CD4-positive, alpha-beta memory T cell (primary cell): ENCODE measurements around the gene ANKRD11. TPM values are rescaled to one million over a fixed set of nuclear protein-coding genes. Genes with fewer than 3 reads are reported as not detected.

ENCODE experiments used
- CTCF ChIA-PET: fragments of 350-600 bp; sonication (Branson Sonifier 250); formaldehyde crosslinking; loops from one replicate; lab custom pipeline; 2021; ENCODE audit warnings: inconsistent platforms; ENCODE audit not compliant: partially characterized antibody; lab: Charles Lee
- POLR2A ChIA-PET: fragments of 350-600 bp; sonication (Branson Sonifier 250); formaldehyde crosslinking; loops from one replicate; lab custom pipeline; 2021; ENCODE audit not compliant: partially characterized antibody; lab: Charles Lee
- DNase-seq, 5 donors: peaks; one replicate each; pipeline versions ENCODE4 v3.0.0 to v3.0.0-alpha.2; 2020 to 2022; ENCODE audit warnings: mixed read lengths in 1 of 5
- H3K27ac ChIP-seq: one replicate; pipeline ENCODE4 v1.7.0; 2013; ENCODE audit warnings: low read depth, low read length
- H3K27me3 ChIP-seq: 2 replicates; pipeline ENCODE4 v1.7.0; 2013; ENCODE audit warnings: mild to moderate bottlenecking, low read length, moderate library complexity; ENCODE audit not compliant: insufficient read depth
- H3K36me3 ChIP-seq: 2 replicates; pipeline ENCODE4 v1.7.0; 2013; ENCODE audit warnings: mild to moderate bottlenecking, low read length, moderate library complexity; ENCODE audit not compliant: insufficient read depth
- H3K4me1 ChIP-seq: 2 replicates; pipeline ENCODE4 v1.7.0; 2013; ENCODE audit warnings: mild to moderate bottlenecking, low read length, moderate library complexity; ENCODE audit not compliant: insufficient read depth
- H3K4me3 ChIP-seq, 2 donors: one replicate each; pipeline ENCODE4 v1.7.0; 2013; ENCODE audit warnings: low read length in 2 of 2, mild to moderate bottlenecking in 1 of 2
- H3K9me3 ChIP-seq, 2 donors: one replicate each; pipeline ENCODE4 v1.7.0; 2013; ENCODE audit warnings: low read length in 2 of 2, control low read depth in 1 of 2; ENCODE audit not compliant: control insufficient read depth in 1 of 2
- H3K27ac Mint-ChIP-seq, 7 donors: one replicate each; pipeline ENCODE4 v1.8.0; 2020 to 2021; ENCODE audit warnings: mixed read lengths in 7 of 7, mild to moderate bottlenecking in 6 of 7, inconsistent platforms in 3 of 7, moderate library complexity in 3 of 7
- H3K27me3 Mint-ChIP-seq, 2 donors: one replicate each; pipeline ENCODE4 v1.8.0; 2020 to 2021; ENCODE audit warnings: mixed read lengths in 2 of 2
- H3K36me3 Mint-ChIP-seq, 2 donors: one replicate each; pipeline ENCODE4 v1.8.0; 2020 to 2021; ENCODE audit warnings: mixed read lengths in 2 of 2, inconsistent platforms in 1 of 2, mild to moderate bottlenecking in 1 of 2
- H3K4me1 Mint-ChIP-seq, 4 donors: one replicate each; pipeline ENCODE4 v1.8.0; 2020 to 2021; ENCODE audit warnings: mixed read lengths in 4 of 4, mild to moderate bottlenecking in 1 of 4
- H3K4me3 Mint-ChIP-seq, 8 donors: one replicate each; pipeline ENCODE4 v1.8.0; 2020 to 2021; ENCODE audit warnings: mixed read lengths in 8 of 8, mild to moderate bottlenecking in 7 of 8, moderate library complexity in 6 of 8, inconsistent platforms in 3 of 8
- H3K9me3 Mint-ChIP-seq, 8 donors: one replicate each; pipeline ENCODE4 v1.8.0; 2020 to 2021; ENCODE audit warnings: mixed read lengths in 8 of 8, mild to moderate bottlenecking in 5 of 8, inconsistent platforms in 3 of 8, moderate library complexity in 1 of 8
- intact Hi-C: fragments of 100-400 bp; cut with micrococcal nuclease; formaldehyde crosslinking; loops from one replicate; pipeline ENCODE4 v1.15.1; 2023
- polyA plus RNA-seq, 2 donors: library from polyadenylated mRNA; unstranded; fragments of 300-500 nt; fragmentation: Illumina TruSeq; gene quantifications; one replicate each; pipeline ENCODE4 v1.2.3, GENCODE V29; 2021
- total RNA-seq, 2 experiments: library from RNA; stranded (reverse); gene quantifications; one replicate each; pipeline ENCODE4 v1.2.3, GENCODE V29; 2021

Gene ANKRD11
- total and polyA plus RNA-seq, 4 experiments from 2014 or later, result 3.9 to 246 (median 140) TPM

DNA sequence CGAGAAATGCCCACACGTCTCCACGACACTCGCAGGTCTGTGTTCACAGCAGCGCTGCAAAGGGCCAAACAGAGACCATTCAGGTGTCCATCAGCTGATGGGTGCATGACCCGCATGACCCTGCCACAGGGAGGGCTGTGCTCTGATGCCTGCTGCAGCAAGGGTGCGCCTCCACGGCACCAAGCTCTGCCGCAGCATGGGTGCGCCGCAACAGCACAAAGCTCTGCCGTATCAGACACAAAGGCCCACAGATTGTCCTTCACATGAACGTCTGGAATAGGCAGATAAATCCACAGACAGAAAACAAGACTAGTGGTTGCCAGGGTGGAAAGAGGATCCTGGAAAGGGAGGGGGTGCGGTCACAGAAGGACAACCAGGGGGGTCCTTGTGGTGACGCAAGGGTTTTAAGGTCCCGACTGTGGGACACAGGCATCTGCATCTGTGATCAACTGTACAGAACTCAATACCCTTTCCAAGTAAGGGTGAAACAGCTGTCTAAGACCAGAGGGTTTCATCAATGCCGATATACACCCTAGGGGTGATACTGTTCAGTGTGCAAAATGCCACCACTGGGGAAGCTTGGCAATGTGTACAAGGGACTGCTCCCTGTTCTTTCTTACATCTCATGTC, 121.0 kb downstream of the ANKRD11 start:
- Histone ChIP-seq H3K9me3 (no peaks in the 10 kb centered on the region), H3K27ac (no peak overlapping the region), H3K36me3 (no peaks in the 10 kb centered on the region), H3K27me3 (no peaks in the 10 kb centered on the region), H3K4me1 (peaks cover 66% of the 10 kb centered on the region), H3K4me3 (no peak overlapping the region)
- Mint-ChIP-seq H3K36me3 (peaks cover 16 to 28% of the 10 kb centered on the region in 2 donors), H3K27ac (peak overlapping the region in 4 of 7 donors; percentile 31 to 52 (median 41)), H3K4me3 (peak overlapping the region in 2 of 8 donors; percentile 17 to 38), H3K4me1 (peaks cover 47 to 99% (median 73%) of the 10 kb centered on the region in 4 donors), H3K9me3 (no peaks in the 10 kb centered on the region), H3K27me3 (no peaks in the 10 kb centered on the region)
- ChIA-PET CTCF (interaction anchor here (1.1 kb wide), 1 partner anchor 13 kb away, joined by 3 read pairs; no protein-coding TSS in a partner anchor), POLR2A (no interaction called here)
- intact Hi-C loops, result no loop called here
- no peak for DNase-seq

DNA sequence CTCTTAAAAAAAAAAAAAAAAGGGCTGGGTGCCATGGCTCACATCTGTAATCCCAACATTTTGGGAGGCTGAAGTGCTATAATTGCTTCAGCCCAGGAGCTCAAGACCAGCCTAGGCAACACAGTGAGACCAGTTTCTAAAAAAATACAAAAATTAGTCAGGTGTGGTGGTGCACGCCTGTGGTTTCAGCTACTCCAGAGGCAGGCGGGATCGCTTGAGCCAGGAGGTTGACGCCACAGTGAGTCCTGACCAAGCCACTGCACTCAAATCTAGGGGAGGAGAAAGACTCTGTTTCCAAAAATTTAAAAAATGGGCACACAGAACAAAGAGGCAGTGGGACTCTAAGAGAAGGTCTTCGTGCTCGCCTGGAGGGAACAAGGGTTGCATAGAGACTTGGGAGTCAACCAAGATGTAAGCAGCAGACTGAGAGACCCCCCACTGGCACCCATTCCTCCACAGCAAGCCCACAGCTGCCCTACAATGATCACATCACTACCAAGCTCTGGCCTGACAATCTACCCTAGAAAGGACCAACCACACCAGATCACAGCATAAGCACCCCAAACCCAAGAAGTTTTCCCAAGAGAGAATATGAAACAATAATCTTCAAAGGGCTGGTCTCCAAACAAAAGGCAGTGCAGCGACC, 121.6 kb downstream of the ANKRD11 start:
- Mint-ChIP-seq H3K4me1 (peaks cover 52 to 99% (median 76%) of the 10 kb centered on the region in 4 donors), H3K27me3 (no peaks in the 10 kb centered on the region), H3K4me3 (peak overlapping the region in 2 of 8 donors; percentile 20 to 27), H3K9me3 (no peaks in the 10 kb centered on the region), H3K27ac (peak overlapping the region in 4 of 7 donors; percentile 5 to 42 (median 36)), H3K36me3 (peaks cover 16 to 30% of the 10 kb centered on the region in 2 donors)
- DNase-seq, result no peak
- no peaks in the 10 kb centered on the region for H3K9me3 ChIP-seq
- no peaks in the 10 kb centered on the region for H3K36me3 ChIP-seq
- H3K27ac ChIP-seq, result no peak overlapping the region
- POLR2A ChIA-PET, result no interaction called here
- intact Hi-C loops, result no loop called here
- CTCF ChIA-PET, result no interaction called here
- H3K4me3 ChIP-seq, result no peak overlapping the region
- peaks cover 69% of the 10 kb centered on the region for H3K4me1 ChIP-seq
- H3K27me3 ChIP-seq, result no peaks in the 10 kb centered on the region

- ChIA-PET POLR2A (interaction anchor here (0.8 kb wide), 1 partner anchor 122 kb away, joined by 3 read pairs; no protein-coding TSS in a partner anchor), CTCF (interaction anchor here (0.8 kb wide), 1 partner anchor 9 kb away, joined by 4 read pairs; no protein-coding TSS in a partner anchor)
- no peak overlapping the region for H3K4me3 ChIP-seq
- no peaks in the 10 kb centered on the region for H3K27me3 Mint-ChIP-seq
- H3K4me1 ChIP-seq, result peaks cover 79% of the 10 kb centered on the region
- H3K9me3 ChIP-seq, result no peaks in the 10 kb centered on the region
- H3K27me3 ChIP-seq, result no peaks in the 10 kb centered on the region
- DNase-seq, result no peak
- H3K4me1 Mint-ChIP-seq, result peaks cover 52 to 98% (median 75%) of the 10 kb centered on the region in 4 donors
- no peak overlapping the region for H3K4me3 Mint-ChIP-seq
- intact Hi-C loops, result no loop called here
- peaks cover 7 to 24% of the 10 kb centered on the region in 2 donors for H3K36me3 Mint-ChIP-seq
- no peaks in the 10 kb centered on the region for H3K9me3 Mint-ChIP-seq
- no peaks in the 10 kb centered on the region for H3K36me3 ChIP-seq
- H3K27ac ChIP-seq, result no peak overlapping the region
- peak overlapping the region in 1 of 7 donors; percentile 71 for H3K27ac Mint-ChIP-seq
Measured at GRCh38 chr16:89367538-89367915, 122.8 kb downstream of the ANKRD11 start.

DNA sequence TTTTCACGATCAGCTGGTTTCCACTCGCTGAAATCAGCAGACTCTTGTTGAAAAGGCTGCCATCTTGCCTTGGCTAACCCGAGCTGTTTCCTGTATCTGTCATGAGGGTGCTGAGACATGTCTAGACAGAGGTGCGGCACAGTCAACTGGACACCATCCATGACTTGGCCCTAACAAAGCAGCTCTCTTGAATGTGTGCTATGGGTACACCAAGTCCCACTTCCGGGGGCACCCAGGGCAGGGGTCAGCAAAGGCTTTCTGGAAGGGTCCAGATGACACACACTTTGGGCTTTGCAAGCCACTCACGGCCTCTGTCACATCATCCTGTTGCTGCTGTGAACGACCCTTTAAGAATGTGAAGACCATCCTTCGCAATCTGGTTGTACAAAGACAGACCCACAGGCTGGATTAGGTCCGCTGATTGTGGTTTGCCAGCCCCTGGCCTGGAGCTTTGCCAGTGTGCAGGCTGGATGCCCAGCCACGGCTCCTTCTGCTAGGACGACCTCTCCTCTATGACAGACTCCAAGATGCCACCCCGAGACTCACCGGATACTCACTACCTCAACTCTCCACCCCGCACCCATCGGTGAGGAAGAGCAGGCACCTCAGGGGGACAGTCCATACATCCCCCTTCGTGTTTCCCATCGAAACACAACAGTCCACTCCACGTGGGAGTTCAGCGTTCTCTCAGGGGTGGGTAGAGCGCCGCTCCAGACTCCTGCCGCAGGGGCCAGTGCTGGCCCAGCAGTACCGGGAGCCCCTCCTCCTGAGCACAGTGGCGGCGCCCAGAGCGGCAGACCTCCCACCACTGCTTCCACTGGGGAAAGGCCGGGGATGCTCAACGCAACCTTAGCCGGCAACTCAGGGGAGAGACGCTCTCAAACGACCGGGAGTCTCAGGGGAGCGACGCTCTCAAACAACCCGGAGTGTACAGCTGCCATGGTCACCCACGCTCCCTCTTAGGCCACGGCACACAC, 123.5 kb downstream of the ANKRD11 start:
- CTCF ChIA-PET, result no interaction called here
- intact Hi-C loops, result no loop called here

GRCh38 chr16:89365996-89366395, 124.4 kb downstream of the ANKRD11 start:
- peak overlapping the region in 4 of 7 donors; percentile 3 to 90 (median 36) for H3K27ac Mint-ChIP-seq
- intact Hi-C loops, result no loop called here
- H3K4me3 Mint-ChIP-seq, result peak overlapping the region in 1 of 8 donors; percentile 46

More for the DNA sequence above, 123.5 kb downstream of the ANKRD11 start:
- POLR2A ChIA-PET, result interaction anchor here (0.8 kb wide), 1 partner anchor 123 kb away, joined by 3 read pairs; no protein-coding TSS in a partner anchor
- H3K4me3 ChIP-seq, result no peak overlapping the region
- no peak overlapping the region for H3K27ac ChIP-seq
- H3K4me3 Mint-ChIP-seq, result no peak overlapping the region
- peaks cover 0 to 2% (median 0%) of the 10 kb centered on the region in 8 donors for H3K9me3 Mint-ChIP-seq
- DNase-seq, result no peak
- H3K36me3 Mint-ChIP-seq, result peaks cover 7 to 23% of the 10 kb centered on the region in 2 donors
- H3K27me3 Mint-ChIP-seq, result no peaks in the 10 kb centered on the region
- H3K9me3 ChIP-seq, result no peaks in the 10 kb centered on the region
- H3K27me3 ChIP-seq, result no peaks in the 10 kb centered on the region
- peaks cover 58 to 99% (median 78%) of the 10 kb centered on the region in 4 donors for H3K4me1 Mint-ChIP-seq
- peaks cover 85% of the 10 kb centered on the region for H3K4me1 ChIP-seq
- peak overlapping the region in 4 of 7 donors; percentile 23 to 71 (median 42) for H3K27ac Mint-ChIP-seq
- H3K36me3 ChIP-seq, result no peaks in the 10 kb centered on the region

GRCh38 chr16:89365044-89365467, 125.3 kb downstream of the ANKRD11 start:
- H3K36me3 Mint-ChIP-seq, result peaks cover 4 to 11% of the 10 kb centered on the region in 2 donors
- no peaks in the 10 kb centered on the region for H3K27me3 Mint-ChIP-seq
- H3K4me1 Mint-ChIP-seq, result peaks cover 64 to 99% (median 81%) of the 10 kb centered on the region in 4 donors
- no peaks in the 10 kb centered on the region for H3K27me3 ChIP-seq
- no peak overlapping the region for H3K4me3 ChIP-seq
- POLR2A ChIA-PET, result interaction anchor here (0.7 to 1.5 kb wide), 4 partner anchors 8 to 143 kb away, joined by 3 to 4 read pairs (median 3); partner anchors contain the start of gene SPG7
- H3K27ac ChIP-seq, result no peak overlapping the region
- peaks cover 0 to 2% (median 0%) of the 10 kb centered on the region in 8 donors for H3K9me3 Mint-ChIP-seq
- intact Hi-C loops, result no loop called here
- peaks cover 85% of the 10 kb centered on the region for H3K4me1 ChIP-seq
- CTCF ChIA-PET, result interaction anchor here (1.2 kb wide), 1 partner anchor 11 kb away, joined by 4 read pairs; no protein-coding TSS in a partner anchor
- DNase-seq, result no peak
- H3K9me3 ChIP-seq, result no peaks in the 10 kb centered on the region
- no peaks in the 10 kb centered on the region for H3K36me3 ChIP-seq
- H3K27ac Mint-ChIP-seq, result peak overlapping the region; percentile 38 to 92 (median 86)
- peak overlapping the region in 2 of 8 donors; percentile 53 to 79 for H3K4me3 Mint-ChIP-seq

More at GRCh38 chr16:89365996-89366395, 124.4 kb downstream of the ANKRD11 start:
- Histone ChIP-seq H3K4me1 (peaks cover 85% of the 10 kb centered on the region), H3K36me3 (no peaks in the 10 kb centered on the region), H3K9me3 (no peaks in the 10 kb centered on the region), H3K27ac (no peak overlapping the region), H3K27me3 (no peaks in the 10 kb centered on the region), H3K4me3 (no peak overlapping the region)
- DNase-seq, result no peak
- no peaks in the 10 kb centered on the region for H3K27me3 Mint-ChIP-seq
- peaks cover 64 to 99% (median 80%) of the 10 kb centered on the region in 4 donors for H3K4me1 Mint-ChIP-seq
- peaks cover 6 to 14% of the 10 kb centered on the region in 2 donors for H3K36me3 Mint-ChIP-seq
- CTCF ChIA-PET, result no interaction called here
- H3K9me3 Mint-ChIP-seq, result peaks cover 0 to 2% (median 0%) of the 10 kb centered on the region in 8 donors
- POLR2A ChIA-PET, result interaction anchor here (0.9 kb wide), 1 partner anchor 58 kb away, joined by 3 read pairs; no protein-coding TSS in a partner anchor
